Pancreas (tissue), 10 donors: Measurements from ENCODE around the gene CILP. TPM values are rescaled to one million over a fixed set of nuclear protein-coding genes. Genes with fewer than 3 reads are reported as not detected.

Experiments used
- ATAC-seq, 4 donors: fragments of 200-7000 bp; cut with Tn5 transposase; one replicate each; pipeline versions ENCODE4 v1.8.0 to v1.9.1; 2020; ENCODE audit warnings: mild to moderate bottlenecking in 4 of 4, moderate library complexity in 4 of 4
- DNase-seq, 6 donors: peaks; one replicate each; pipeline ENCODE4 v3.0.0-alpha.2; 2020
- FAIRE-seq: peaks from 2 replicates; lab custom pipeline; 2012; peaks lifted over from hg19 to GRCh38; lab: Jason Lieb, UNC
- H3K27ac ChIP-seq, 4 donors: fragments of 200-600 bp; sonication (generic); 1 replicate in 3 of 4; 2 replicates in 1 of 4; pipeline versions ENCODE4 v1.5.0 to v1.8.0; 2020
- H3K27me3 ChIP-seq, 4 donors: fragments of 200-600 bp; one replicate each; pipeline ENCODE4 v1.8.0; 2021
- H3K36me3 ChIP-seq, 3 donors: fragments of 200-600 bp; sonication (generic) in 1 of 3; one replicate each; pipeline versions ENCODE4 v1.5.0 to v1.8.0; 2020 to 2021
- H3K4me1 ChIP-seq, 3 donors: fragments of 200-600 bp; one replicate each; pipeline ENCODE4 v1.8.0; 2021
- H3K4me3 ChIP-seq, 4 donors: fragments of 200-600 bp; sonication (generic) in 2 of 4; one replicate each; pipeline versions ENCODE4 v1.5.0 to v1.8.0; 2020 to 2021
- H3K9me3 ChIP-seq, 4 donors: fragments of 200-600 bp; one replicate each; pipeline ENCODE4 v1.8.0; 2021
- WGBS, 2 donors: extraction: QIAGEN DNeasy Blood & Tissue Kit; methylation state at CpG; one replicate each; pipeline ENCODE4 v1.1.7; 2013; 5-methylcytosine and 5-hydroxymethylcytosine counted together
- intact Hi-C, 3 donors: fragments of 100-400 bp; cut with DNase I; formaldehyde crosslinking; loops; one replicate each; pipeline versions ENCODE4 v1.11.1 to v1.14.2; 2022
- polyA plus RNA-seq, 2 donors: library from polyadenylated mRNA; stranded (reverse); fragments of 200-250 nt; gene quantifications; one replicate each; pipeline ENCODE4 v1.2.3, GENCODE V29; 2013
- total RNA-seq, 6 donors: library from RNA; stranded (reverse); fragmentation: NEBNext Ultra II Directional in 4 of 6; extraction: Animal tissue kit (Norgen Biotek cat#: 25700) in 4 of 6; gene quantifications; one replicate each; pipeline versions ENCODE4 v1.2.1 to v1.2.4, GENCODE V29; 2021 to 2023
- TF ChIP-seq, protein P1 (sequence below), 4 donors: fragments of 200-600 bp; sonication (generic) in 3 of 4; IDR thresholded peaks; one replicate each; pipeline versions ENCODE4 v1.5.0 to v1.8.0; 2021; ENCODE audit warnings: antibody characterized with exemption in 4 of 4
- donor health status: healthy with polysubstance abuse.
- donor health status: DM: no; HTN: no; CAD: no; lungs with moderate emphysema.
- donor health status: DM: no; HTN: no; CAD: no.
- donor health status: control.
- donor health status: control.
- donor health status: Bipolar disorder and iron deficiency.
- donor health status: DM: yes; HTN: yes; CAD: no.
- donor health status: DM: no; HTN: no; CAD: no.
- donor health status: DM: no; HTN: no; CAD: no.
- donor health status: DM: yes; HTN: yes; CAD: no.

CILP gene
- total and polyA plus RNA-seq, 8 donors, result 0.28 to 20.7 (median 1.1) TPM

DNA sequence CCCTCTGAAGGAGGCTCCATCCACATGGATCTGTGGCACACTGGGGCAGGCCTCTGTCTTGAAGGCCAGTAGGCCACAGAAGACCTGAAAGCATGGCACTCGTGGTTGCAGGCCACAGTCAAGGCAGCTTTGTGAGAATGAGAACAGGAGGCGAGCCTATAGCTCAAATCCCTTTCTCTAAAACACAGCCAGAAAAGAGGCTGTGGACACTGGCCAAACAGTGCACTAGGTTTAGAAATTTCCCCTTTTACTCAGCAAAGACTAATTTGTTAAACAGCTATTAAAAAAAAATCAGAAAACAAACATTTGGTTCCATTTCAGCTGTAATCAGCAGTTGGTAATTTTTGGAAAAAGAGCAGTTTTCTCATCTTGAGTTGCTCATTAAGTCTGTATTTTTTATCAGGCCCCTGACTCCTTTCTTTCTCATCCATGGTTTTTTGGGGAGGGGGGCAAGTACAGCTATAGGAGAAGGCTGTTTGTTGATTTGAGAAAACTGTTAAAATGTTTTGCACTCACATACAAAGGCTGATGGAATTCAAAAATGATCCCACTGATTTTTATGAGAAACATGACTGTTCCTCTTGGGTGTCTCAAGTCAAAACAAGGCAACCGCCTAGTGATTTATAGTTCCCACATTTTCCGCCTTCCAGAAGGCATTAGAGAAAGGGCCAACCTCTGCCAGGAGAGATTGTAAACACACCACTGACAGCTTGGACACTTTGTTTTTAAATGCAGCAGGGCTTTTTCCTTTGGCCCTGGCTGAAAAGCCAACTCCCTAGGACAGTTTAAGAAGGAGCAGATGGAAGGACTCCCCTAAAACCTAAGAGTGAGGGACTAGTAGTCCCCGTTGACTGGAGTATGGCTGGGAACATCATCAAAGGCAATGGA is 47.3 kb upstream of the CILP start:
- ATAC-seq (peak in 3 of 4 donors; percentile 32 to 43 (median 39)), DNase-seq (no peak), FAIRE-seq (no peak)
- TF ChIP-seq, protein P1, sequence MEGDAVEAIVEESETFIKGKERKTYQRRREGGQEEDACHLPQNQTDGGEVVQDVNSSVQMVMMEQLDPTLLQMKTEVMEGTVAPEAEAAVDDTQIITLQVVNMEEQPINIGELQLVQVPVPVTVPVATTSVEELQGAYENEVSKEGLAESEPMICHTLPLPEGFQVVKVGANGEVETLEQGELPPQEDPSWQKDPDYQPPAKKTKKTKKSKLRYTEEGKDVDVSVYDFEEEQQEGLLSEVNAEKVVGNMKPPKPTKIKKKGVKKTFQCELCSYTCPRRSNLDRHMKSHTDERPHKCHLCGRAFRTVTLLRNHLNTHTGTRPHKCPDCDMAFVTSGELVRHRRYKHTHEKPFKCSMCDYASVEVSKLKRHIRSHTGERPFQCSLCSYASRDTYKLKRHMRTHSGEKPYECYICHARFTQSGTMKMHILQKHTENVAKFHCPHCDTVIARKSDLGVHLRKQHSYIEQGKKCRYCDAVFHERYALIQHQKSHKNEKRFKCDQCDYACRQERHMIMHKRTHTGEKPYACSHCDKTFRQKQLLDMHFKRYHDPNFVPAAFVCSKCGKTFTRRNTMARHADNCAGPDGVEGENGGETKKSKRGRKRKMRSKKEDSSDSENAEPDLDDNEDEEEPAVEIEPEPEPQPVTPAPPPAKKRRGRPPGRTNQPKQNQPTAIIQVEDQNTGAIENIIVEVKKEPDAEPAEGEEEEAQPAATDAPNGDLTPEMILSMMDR (IDR thresholded peaks at IDR 0.05), result no peak
- 72 to 75% methylated on average over 5 of the region's 5 CpGs for WGBS, 2 donors
- Histone ChIP-seq H3K27me3 (no peaks in the 10 kb centered on the region), H3K36me3 (peaks cover 0 to 13% (median 0%) of the 10 kb centered on the region in 3 donors), H3K27ac (peak overlapping the region in 1 of 4 donors; percentile 31), H3K4me3 (no peak overlapping the region), H3K4me1 (peaks cover 0 to 7% (median 0%) of the 10 kb centered on the region in 3 donors), H3K9me3 (no peaks in the 10 kb centered on the region)
- intact Hi-C loops, result no loop called here

DNA sequence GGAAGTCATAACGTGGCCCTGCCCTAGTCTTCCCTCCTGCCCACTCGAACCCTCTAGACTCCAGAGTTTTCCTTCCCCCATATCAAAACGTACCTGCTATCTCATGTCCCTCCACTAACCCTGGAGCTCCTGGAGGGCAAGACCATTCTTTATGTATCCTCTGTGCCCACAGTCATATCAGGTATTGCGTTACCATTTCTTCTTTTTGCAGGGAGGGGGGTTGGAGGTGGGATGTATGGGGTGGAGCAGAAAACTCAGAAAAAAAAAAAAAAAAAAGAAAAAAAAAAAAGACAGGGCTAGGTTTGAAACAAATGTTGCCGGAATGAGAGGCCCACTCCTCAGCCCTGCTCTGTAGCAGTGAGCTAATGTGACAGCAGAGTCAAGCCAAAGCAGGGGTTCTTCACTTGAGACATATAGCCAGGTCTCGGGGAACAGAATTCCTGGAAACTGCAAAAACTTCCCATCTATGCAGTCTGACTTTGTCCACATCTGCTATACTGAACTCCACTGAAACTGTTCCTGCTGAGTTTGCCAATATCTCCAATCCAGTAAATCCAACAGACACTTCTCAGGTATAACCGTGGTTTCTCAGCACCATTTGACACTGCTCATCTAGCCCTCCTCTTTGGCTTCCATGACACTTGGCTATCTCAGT is 44.3 kb upstream of the CILP start:
- ATAC-seq (no peak), FAIRE-seq (no peak), DNase-seq (no peak)
- TF ChIP-seq, protein P1 (IDR thresholded peaks at IDR 0.05), result no peak
- no peak overlapping the region for H3K27ac ChIP-seq
- H3K4me3 ChIP-seq, result no peak overlapping the region
- peaks cover 0 to 13% (median 0%) of the 10 kb centered on the region in 3 donors for H3K36me3 ChIP-seq
- WGBS, 2 donors, result 86 to 94% methylated on average over 7 of the region's 7 CpGs
- intact Hi-C loops, result no loop called here
- no peaks in the 10 kb centered on the region for H3K9me3 ChIP-seq
- H3K27me3 ChIP-seq, result no peaks in the 10 kb centered on the region
- peaks cover 0 to 7% (median 0%) of the 10 kb centered on the region in 3 donors for H3K4me1 ChIP-seq

DNA sequence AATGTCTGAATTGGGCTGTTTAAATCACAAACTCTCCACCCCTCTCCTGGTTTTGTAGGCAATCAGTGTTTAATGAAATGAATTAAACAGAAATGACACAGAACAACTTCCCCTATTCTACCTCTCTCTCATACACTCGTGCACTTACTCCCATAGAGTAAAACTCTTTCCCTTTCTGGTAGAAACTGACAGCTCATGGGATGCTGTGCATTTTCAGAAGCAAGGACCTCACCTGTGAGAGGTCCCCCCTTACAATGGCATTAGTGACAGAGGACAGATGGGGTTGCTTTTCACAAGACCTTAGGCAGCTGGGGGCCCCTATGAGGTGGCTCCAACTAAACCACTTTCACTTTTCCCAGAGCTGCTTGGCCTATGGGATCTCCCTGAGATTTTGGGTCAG is 43.5 kb upstream of the CILP start:
- peaks cover 0 to 7% (median 0%) of the 10 kb centered on the region in 3 donors for H3K4me1 ChIP-seq
- DNase-seq (no peak), FAIRE-seq (no peak), ATAC-seq (no peak)
- peaks cover 0 to 6% (median 0%) of the 10 kb centered on the region in 3 donors for H3K36me3 ChIP-seq
- no peaks in the 10 kb centered on the region for H3K9me3 ChIP-seq
- intact Hi-C loops, result no loop called here
- H3K4me3 ChIP-seq, result no peak overlapping the region
- H3K27ac ChIP-seq, result no peak overlapping the region
- TF ChIP-seq, protein P1 (IDR thresholded peaks at IDR 0.05), result no peak
- H3K27me3 ChIP-seq, result no peaks in the 10 kb centered on the region
- WGBS, 2 donors, result 96 to 100% methylated on average over 1 of the region's 1 CpG

DNA sequence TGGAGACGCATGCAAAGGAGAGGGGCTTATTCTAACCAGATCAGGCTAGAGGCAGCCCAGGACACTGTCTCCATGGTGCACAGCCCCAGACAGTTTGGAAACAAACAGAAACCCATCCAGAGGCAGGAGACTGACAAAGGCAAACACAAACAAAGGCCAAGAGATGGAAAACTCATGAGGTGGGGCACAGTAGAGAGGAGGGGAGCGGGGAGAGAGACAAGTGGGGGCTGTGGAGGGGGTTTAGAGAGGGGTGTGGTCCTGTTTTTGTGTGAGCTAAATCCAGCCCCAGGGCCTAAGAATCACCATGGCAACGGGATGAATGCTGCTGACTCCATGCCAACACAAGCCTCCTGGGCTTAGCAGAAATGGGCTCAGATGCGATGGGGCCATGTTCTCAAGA is 43.1 kb upstream of the CILP start:
- Histone ChIP-seq H3K4me3 (no peak overlapping the region), H3K9me3 (no peaks in the 10 kb centered on the region), H3K36me3 (peaks cover 0 to 2% (median 0%) of the 10 kb centered on the region in 3 donors), H3K4me1 (peaks cover 0 to 7% (median 0%) of the 10 kb centered on the region in 3 donors), H3K27ac (no peak overlapping the region), H3K27me3 (no peaks in the 10 kb centered on the region)
- WGBS, 2 donors, result 58 to 66% methylated on average over 4 of the region's 4 CpGs
- TF ChIP-seq, protein P1 (IDR thresholded peaks at IDR 0.05), result no peak
- FAIRE-seq (no peak), DNase-seq (no peak), ATAC-seq (no peak)
- intact Hi-C loops, result no loop called here
